K562 (cell line): ENCODE results near the gene SPDYE4. TPM values are rescaled to one million over a fixed set of nuclear protein-coding genes. Genes with fewer than 3 reads are reported as not detected.
A peak's percentile ranks its signal among the peaks of the same experiment; 100 is the strongest.

Source experiments
- MAZ ChIP-seq, 2 experiments: fragments of 450-650 bp in 1 of 2; sonication (generic) in 1 of 2; formaldehyde crosslinking; IDR thresholded peaks in 1 of 2; conservative IDR thresholded peaks in 1 of 2; 2 replicates each; pipeline versions ENCODE4 v1.4.0 to v1.5.0; 2020; ENCODE audit warnings: mild to moderate bottlenecking in 1 of 2, missing genetic modification reagents in 1 of 2
- TCF3 ChIP-seq: sonication (generic); formaldehyde crosslinking; IDR thresholded peaks from 2 replicates; pipeline ENCODE4 v1.4.0; 2020; ENCODE audit warnings: mild to moderate bottlenecking, missing genetic modification reagents
- ZBED1 ChIP-seq: IDR thresholded peaks from 2 replicates; pipeline ENCODE4 v1.6.1; 2014
- ZNF140 ChIP-seq: fragments of 250-450 bp; sonication (Bioruptor Pico); IDR thresholded peaks from 2 replicates; pipeline ENCODE4 v1.8.0; 2021; ENCODE audit warnings: moderate library complexity, mild to moderate bottlenecking, inconsistent platforms
- polyA plus RNA-seq, 8 experiments: library from polyadenylated mRNA; depleted of rRNA in 4 of 8; stranded (reverse) in 5 of 8; unstranded in 3 of 8; fragments of >200 nt; fragmentation: Nextera tagmentation in 2 of 8; fragmentation: Illumina TruSeq in 1 of 8; extraction: Ambion mirVana in 2 of 8; extraction: Trizol in 1 of 8; gene quantifications; 2 replicates each; pipeline versions ENCODE4 v1.2.1 to v1.2.3, GENCODE V29; 2011 to 2014; ENCODE audit warnings: inconsistent platforms in 1 of 8, missing spikeins in 1 of 8
- total RNA-seq, 7 experiments: library from RNA; depleted of rRNA in 6 of 7; stranded (reverse); fragments of >200 nt in 6 of 7; fragmentation: Illumina TruSeq in 2 of 7; extraction: Trizol in 2 of 7; gene quantifications; 2 replicates each; pipeline versions ENCODE4 v1.2.1 to v1.2.3, GENCODE V29; 2011 to 2021; ENCODE audit warnings: low replicate concordance in 1 of 7
- TF ChIP-seq, protein P1 (sequence below): fragments of 200-800 bp; sonication (Bioruptor generic); IDR thresholded peaks from 2 replicates; pipeline ENCODE4 v1.6.1; 2017; ENCODE audit warnings: missing genetic modification characterization, missing compliant biosample characterization
- TF ChIP-seq, protein P2 (sequence below), 2 experiments: fragments of 450-650 bp; formaldehyde crosslinking in 1 of 2; IDR thresholded peaks; 2 replicates each; pipeline versions ENCODE4 v1.4.0 to v1.6.1; 2014 to 2020; ENCODE audit warnings: mild to moderate bottlenecking in 2 of 2, borderline replicate concordance in 1 of 2, low read depth in 1 of 2
- TF ChIP-seq, protein P3 (sequence below): fragments of 250-450 bp; sonication (Bioruptor Pico); IDR thresholded peaks from 2 replicates; pipeline ENCODE4 v1.8.0; 2021; ENCODE audit warnings: moderate library complexity, mild to moderate bottlenecking, inconsistent platforms
- TF ChIP-seq, protein P4 (sequence below), 2 experiments: fragments of 450-650 bp in 1 of 2; IDR thresholded peaks; 2 replicates each; pipeline ENCODE4 v1.6.1; 2011 to 2017; ENCODE audit warnings: low read depth in 2 of 2, antibody characterized with exemption in 1 of 2, borderline replicate concordance in 1 of 2, low read length in 1 of 2, mild to moderate bottlenecking in 1 of 2, mixed read lengths in 1 of 2; ENCODE audit not compliant: control insufficient read depth in 1 of 2
- TF ChIP-seq, protein P5 (sequence below), 3 experiments: IDR thresholded peaks in 2 of 3; conservative IDR thresholded peaks in 1 of 3; 2 replicates each; pipeline ENCODE4 v1.5.1; 2011 to 2012; ENCODE audit warnings: low read length in 3 of 3, mild to moderate bottlenecking in 3 of 3, control low read depth in 2 of 3, improper control_type of control experiment in 1 of 3, inconsistent platforms in 1 of 3, low read depth in 1 of 3, mixed read lengths in 1 of 3, moderate library complexity in 1 of 3; ENCODE audit not compliant: insufficient read depth in 2 of 3

SPDYE4 gene
- total and polyA plus RNA-seq, 9 of the 15 experiments (the other 6 are each of a cell fraction or from before 2014, with no cell fraction given) = not detected

DNA sequence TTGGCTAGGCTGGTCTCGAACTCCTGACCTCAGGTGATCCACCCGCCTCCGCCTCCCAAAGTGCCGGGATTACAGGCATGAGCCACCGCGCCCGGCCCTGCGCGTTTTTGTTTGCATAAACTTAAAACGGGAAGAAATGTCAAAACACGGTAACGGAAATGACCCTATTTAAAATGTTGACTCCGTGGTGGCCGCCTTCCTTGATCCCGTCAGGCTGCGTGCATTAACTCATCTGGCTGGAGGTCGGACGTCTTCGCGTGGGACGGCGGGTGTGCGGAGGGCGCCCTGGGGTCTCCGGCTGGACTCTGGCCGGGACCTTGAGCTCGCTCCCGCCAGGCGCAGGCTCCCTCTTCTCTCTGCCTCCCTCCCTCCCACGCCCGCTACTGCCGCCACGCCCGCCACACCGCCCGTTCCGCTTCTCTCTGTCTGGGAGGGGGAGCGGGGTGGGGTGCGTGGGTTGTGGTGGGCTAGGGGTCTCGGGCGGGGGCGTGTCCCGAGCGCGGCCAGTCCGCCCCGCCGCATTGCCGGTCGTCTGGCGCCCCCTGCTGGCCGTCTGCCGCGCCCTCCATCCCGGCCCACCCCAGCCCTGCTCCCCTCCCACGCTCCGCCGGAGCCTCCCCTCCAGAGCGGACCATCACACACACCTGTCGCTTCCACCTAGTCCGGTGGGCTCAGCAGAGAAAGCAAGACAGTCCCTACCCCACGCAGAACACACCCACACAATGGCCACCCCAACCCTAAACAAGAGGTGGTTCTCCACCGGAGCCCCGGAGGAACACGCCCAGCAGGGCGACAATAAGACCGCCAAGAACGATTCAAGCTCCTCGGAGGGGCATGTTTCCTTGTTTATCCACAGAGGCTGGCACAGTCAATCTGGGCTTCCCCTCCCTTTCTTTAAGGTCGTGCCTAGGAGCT, 12.5 kb downstream of the SPDYE4 start (continued):
- TF ChIP-seq, protein P1, sequence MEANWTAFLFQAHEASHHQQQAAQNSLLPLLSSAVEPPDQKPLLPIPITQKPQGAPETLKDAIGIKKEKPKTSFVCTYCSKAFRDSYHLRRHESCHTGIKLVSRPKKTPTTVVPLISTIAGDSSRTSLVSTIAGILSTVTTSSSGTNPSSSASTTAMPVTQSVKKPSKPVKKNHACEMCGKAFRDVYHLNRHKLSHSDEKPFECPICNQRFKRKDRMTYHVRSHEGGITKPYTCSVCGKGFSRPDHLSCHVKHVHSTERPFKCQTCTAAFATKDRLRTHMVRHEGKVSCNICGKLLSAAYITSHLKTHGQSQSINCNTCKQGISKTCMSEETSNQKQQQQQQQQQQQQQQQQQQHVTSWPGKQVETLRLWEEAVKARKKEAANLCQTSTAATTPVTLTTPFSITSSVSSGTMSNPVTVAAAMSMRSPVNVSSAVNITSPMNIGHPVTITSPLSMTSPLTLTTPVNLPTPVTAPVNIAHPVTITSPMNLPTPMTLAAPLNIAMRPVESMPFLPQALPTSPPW (CRISPR knock-in tag) = peak; percentile 62
- TF ChIP-seq TCF3 (no peak), MAZ (CRISPR knock-in tag; conservative IDR thresholded peaks at IDR 0.05 in 1 of 2, IDR thresholded peaks at IDR 0.05 in 1 of 2) (peak; percentile 55 to 74; a peak in 3 of 4 replicates), ZBED1 (no peak), ZNF140 (CRISPR knock-in tag) (no peak)
- TF ChIP-seq, protein P2, sequence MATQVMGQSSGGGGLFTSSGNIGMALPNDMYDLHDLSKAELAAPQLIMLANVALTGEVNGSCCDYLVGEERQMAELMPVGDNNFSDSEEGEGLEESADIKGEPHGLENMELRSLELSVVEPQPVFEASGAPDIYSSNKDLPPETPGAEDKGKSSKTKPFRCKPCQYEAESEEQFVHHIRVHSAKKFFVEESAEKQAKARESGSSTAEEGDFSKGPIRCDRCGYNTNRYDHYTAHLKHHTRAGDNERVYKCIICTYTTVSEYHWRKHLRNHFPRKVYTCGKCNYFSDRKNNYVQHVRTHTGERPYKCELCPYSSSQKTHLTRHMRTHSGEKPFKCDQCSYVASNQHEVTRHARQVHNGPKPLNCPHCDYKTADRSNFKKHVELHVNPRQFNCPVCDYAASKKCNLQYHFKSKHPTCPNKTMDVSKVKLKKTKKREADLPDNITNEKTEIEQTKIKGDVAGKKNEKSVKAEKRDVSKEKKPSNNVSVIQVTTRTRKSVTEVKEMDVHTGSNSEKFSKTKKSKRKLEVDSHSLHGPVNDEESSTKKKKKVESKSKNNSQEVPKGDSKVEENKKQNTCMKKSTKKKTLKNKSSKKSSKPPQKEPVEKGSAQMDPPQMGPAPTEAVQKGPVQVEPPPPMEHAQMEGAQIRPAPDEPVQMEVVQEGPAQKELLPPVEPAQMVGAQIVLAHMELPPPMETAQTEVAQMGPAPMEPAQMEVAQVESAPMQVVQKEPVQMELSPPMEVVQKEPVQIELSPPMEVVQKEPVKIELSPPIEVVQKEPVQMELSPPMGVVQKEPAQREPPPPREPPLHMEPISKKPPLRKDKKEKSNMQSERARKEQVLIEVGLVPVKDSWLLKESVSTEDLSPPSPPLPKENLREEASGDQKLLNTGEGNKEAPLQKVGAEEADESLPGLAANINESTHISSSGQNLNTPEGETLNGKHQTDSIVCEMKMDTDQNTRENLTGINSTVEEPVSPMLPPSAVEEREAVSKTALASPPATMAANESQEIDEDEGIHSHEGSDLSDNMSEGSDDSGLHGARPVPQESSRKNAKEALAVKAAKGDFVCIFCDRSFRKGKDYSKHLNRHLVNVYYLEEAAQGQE (IDR thresholded peaks at IDR 0.05; ENCODE audit: borderline replicate concordance) = no peak; the same call in 1 of the 2 replicates
- TF ChIP-seq, protein P2 (CRISPR knock-in tag; IDR thresholded peaks at IDR 0.05; ENCODE audit: low read depth) = no peak
- TF ChIP-seq, protein P3, sequence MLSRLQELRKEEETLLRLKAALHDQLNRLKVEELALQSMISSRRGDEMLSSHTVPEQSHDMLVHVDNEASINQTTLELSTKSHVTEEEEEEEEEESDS (CRISPR knock-in tag) = no peak
- TF ChIP-seq, protein P4, sequence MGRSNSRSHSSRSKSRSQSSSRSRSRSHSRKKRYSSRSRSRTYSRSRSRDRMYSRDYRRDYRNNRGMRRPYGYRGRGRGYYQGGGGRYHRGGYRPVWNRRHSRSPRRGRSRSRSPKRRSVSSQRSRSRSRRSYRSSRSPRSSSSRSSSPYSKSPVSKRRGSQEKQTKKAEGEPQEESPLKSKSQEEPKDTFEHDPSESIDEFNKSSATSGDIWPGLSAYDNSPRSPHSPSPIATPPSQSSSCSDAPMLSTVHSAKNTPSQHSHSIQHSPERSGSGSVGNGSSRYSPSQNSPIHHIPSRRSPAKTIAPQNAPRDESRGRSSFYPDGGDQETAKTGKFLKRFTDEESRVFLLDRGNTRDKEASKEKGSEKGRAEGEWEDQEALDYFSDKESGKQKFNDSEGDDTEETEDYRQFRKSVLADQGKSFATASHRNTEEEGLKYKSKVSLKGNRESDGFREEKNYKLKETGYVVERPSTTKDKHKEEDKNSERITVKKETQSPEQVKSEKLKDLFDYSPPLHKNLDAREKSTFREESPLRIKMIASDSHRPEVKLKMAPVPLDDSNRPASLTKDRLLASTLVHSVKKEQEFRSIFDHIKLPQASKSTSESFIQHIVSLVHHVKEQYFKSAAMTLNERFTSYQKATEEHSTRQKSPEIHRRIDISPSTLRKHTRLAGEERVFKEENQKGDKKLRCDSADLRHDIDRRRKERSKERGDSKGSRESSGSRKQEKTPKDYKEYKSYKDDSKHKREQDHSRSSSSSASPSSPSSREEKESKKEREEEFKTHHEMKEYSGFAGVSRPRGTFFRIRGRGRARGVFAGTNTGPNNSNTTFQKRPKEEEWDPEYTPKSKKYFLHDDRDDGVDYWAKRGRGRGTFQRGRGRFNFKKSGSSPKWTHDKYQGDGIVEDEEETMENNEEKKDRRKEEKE (IDR thresholded peaks at IDR 0.05; ENCODE audit: borderline replicate concordance in 1 of 2, control insufficient read depth in 1 of 2, low read depth in 2 of 2, low read length in 1 of 2) = no peak
- TF ChIP-seq, protein P5, sequence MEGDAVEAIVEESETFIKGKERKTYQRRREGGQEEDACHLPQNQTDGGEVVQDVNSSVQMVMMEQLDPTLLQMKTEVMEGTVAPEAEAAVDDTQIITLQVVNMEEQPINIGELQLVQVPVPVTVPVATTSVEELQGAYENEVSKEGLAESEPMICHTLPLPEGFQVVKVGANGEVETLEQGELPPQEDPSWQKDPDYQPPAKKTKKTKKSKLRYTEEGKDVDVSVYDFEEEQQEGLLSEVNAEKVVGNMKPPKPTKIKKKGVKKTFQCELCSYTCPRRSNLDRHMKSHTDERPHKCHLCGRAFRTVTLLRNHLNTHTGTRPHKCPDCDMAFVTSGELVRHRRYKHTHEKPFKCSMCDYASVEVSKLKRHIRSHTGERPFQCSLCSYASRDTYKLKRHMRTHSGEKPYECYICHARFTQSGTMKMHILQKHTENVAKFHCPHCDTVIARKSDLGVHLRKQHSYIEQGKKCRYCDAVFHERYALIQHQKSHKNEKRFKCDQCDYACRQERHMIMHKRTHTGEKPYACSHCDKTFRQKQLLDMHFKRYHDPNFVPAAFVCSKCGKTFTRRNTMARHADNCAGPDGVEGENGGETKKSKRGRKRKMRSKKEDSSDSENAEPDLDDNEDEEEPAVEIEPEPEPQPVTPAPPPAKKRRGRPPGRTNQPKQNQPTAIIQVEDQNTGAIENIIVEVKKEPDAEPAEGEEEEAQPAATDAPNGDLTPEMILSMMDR (IDR thresholded peaks at IDR 0.05 in 2 of 3, conservative IDR thresholded peaks at IDR 0.05 in 1 of 3; ENCODE audit: insufficient read depth in 2 of 3, low read depth in 1 of 3, low read length in 3 of 3) = peak in 2 of 3 experiments; percentile 62 to 73; a peak in 5 of 6 replicates
